Thyroid gland (tissue), 4 donors: Measurements from ENCODE around the gene PSD4.

ENCODE experiments used
- CTCF ChIP-seq, 6 experiments: fragments of 200-600 bp in 3 of 6; fragments of 450-650 bp in 3 of 6; sonication (generic) in 3 of 6; IDR thresholded peaks; one replicate each; pipeline ENCODE4 v1.5.1; 2016 to 2019; ENCODE audit warnings: antibody characterized with exemption in 6 of 6, mild to moderate bottlenecking in 2 of 6, inconsistent platforms in 1 of 6, moderate library complexity in 1 of 6
- POLR2A ChIP-seq, 2 donors: fragments of 450-650 bp; IDR thresholded peaks; one replicate each; pipeline ENCODE4 v1.6.1; 2017; ENCODE audit warnings: antibody characterized with exemption in 2 of 2, mild to moderate bottlenecking in 2 of 2, moderate library complexity in 1 of 2

GRCh38 chr2:113207021-113207420, 33.2 kb downstream of the PSD4 start:
- TF ChIP-seq CTCF (IDR thresholded peaks at IDR 0.05) (no peak), POLR2A (IDR thresholded peaks at IDR 0.05) (no peak)
